C4-2B (cell line): ENCODE results near the gene LRRC4C.

Experiments used
- ZFX ChIP-seq: fragments of 450-650 bp; IDR thresholded peaks from 2 replicates; pipeline ENCODE4 v1.6.1; 2017
- TF ChIP-seq, protein P1 (sequence below): fragments of 450-650 bp; conservative IDR thresholded peaks from 2 replicates; pipeline ENCODE4 v1.5.1; 2017; ENCODE audit warnings: mild to moderate bottlenecking

DNA sequence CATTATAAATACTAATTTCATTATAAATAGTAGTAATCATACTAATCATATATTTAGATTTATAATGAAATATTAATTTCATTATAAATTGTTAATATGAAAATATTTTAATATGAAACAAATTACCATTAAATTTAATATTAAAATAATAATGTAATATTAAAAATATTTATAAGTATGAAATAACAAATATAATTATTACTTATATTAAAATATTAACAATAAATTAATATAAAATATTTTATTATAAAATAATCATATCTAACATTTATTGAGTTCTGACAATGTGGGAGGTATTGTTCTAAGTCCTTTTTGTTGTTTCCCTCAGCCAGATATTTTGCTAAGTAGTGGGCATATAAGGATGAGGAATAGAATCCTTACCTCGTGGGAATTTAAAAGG, 1341.4 kb downstream of the LRRC4C start:
- TF ChIP-seq, protein P1, sequence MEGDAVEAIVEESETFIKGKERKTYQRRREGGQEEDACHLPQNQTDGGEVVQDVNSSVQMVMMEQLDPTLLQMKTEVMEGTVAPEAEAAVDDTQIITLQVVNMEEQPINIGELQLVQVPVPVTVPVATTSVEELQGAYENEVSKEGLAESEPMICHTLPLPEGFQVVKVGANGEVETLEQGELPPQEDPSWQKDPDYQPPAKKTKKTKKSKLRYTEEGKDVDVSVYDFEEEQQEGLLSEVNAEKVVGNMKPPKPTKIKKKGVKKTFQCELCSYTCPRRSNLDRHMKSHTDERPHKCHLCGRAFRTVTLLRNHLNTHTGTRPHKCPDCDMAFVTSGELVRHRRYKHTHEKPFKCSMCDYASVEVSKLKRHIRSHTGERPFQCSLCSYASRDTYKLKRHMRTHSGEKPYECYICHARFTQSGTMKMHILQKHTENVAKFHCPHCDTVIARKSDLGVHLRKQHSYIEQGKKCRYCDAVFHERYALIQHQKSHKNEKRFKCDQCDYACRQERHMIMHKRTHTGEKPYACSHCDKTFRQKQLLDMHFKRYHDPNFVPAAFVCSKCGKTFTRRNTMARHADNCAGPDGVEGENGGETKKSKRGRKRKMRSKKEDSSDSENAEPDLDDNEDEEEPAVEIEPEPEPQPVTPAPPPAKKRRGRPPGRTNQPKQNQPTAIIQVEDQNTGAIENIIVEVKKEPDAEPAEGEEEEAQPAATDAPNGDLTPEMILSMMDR, result no peak
- TF ChIP-seq ZFX, result no peak
